HG03432 (cell line): ENCODE data around the gene ABL2.
A peak's percentile ranks its signal among the peaks of the same experiment; 100 is the strongest.

Experiments used
- ATAC-seq: cut with Tn5 transposase; IDR thresholded peaks from one replicate; pipeline ENCODE4 v1.9.1; 2021; ENCODE audit warnings: mild to moderate bottlenecking, moderate library complexity; ENCODE audit not compliant: unreplicated experiment

Gene ABL2

GRCh38 chr1:179095924-179096323 lies 133.6 kb downstream of the ABL2 start:
- no peak for ATAC-seq

- no peak for ATAC-seq
Observed at GRCh38 chr1:179095377-179095776, 134.1 kb downstream of the ABL2 start.

GRCh38 chr1:179094818-179095217 lies 134.7 kb downstream of the ABL2 start:
- ATAC-seq, result no peak

- ATAC-seq, result no peak
Observed at GRCh38 chr1:179092896-179093461, 136.5 kb downstream of the ABL2 start.

GRCh38 chr1:179091691-179092165 lies 137.7 kb downstream of the ABL2 start:
- ATAC-seq, result no peak

GRCh38 chr1:179090923-179091322 lies 138.6 kb downstream of the ABL2 start:
- ATAC-seq, result no peak

GRCh38 chr1:179090522-179090921 lies 139.0 kb downstream of the ABL2 start:
- ATAC-seq, result no peak

- no peak for ATAC-seq
Observed at GRCh38 chr1:179089827-179090482, 139.5 kb downstream of the ABL2 start.

- ATAC-seq, result no peak
Observed at GRCh38 chr1:179087665-179088064, 141.8 kb downstream of the ABL2 start.

GRCh38 chr1:179083533-179083932 lies 145.9 kb downstream of the ABL2 start:
- no peak for ATAC-seq

GRCh38 chr1:179082999-179083335 lies 146.5 kb downstream of the ABL2 start:
- no peak for ATAC-seq

GRCh38 chr1:179082333-179082998 lies 147.0 kb downstream of the ABL2 start:
- peak; percentile 22 for ATAC-seq

- peak; percentile 93 for ATAC-seq
Observed at GRCh38 chr1:179081687-179082332, 147.7 kb downstream of the ABL2 start, which contains the start of gene TOR3A. Gene TOR3A (plus strand): TSS chr1:179082070. CDS start chr1:179082129, 59 bp downstream.

- ATAC-seq, result peak; percentile 28
Observed at GRCh38 chr1:179080866-179081686, 148.4 kb downstream of the ABL2 start.

GRCh38 chr1:179079113-179079761 lies 150.2 kb downstream of the ABL2 start:
- ATAC-seq, result no peak

GRCh38 chr1:179077396-179077795 lies 152.1 kb downstream of the ABL2 start:
- ATAC-seq, result no peak

GRCh38 chr1:179066471-179066870 lies 163.0 kb downstream of the ABL2 start:
- no peak for ATAC-seq

GRCh38 chr1:179061360-179062282 lies 167.9 kb downstream of the ABL2 start:
- no peak for ATAC-seq
